ENCODE data around the gene GCGR. TPM values are rescaled to one million over a fixed set of nuclear protein-coding genes. Genes with fewer than 3 reads are reported as not detected.

The GCGR gene
- total and polyA plus RNA-seq, 2 of the 13 experiments (the other 11 are each of a cell fraction or from before 2014, with no cell fraction given), result 0.04 to 0.13 TPM

DNA sequence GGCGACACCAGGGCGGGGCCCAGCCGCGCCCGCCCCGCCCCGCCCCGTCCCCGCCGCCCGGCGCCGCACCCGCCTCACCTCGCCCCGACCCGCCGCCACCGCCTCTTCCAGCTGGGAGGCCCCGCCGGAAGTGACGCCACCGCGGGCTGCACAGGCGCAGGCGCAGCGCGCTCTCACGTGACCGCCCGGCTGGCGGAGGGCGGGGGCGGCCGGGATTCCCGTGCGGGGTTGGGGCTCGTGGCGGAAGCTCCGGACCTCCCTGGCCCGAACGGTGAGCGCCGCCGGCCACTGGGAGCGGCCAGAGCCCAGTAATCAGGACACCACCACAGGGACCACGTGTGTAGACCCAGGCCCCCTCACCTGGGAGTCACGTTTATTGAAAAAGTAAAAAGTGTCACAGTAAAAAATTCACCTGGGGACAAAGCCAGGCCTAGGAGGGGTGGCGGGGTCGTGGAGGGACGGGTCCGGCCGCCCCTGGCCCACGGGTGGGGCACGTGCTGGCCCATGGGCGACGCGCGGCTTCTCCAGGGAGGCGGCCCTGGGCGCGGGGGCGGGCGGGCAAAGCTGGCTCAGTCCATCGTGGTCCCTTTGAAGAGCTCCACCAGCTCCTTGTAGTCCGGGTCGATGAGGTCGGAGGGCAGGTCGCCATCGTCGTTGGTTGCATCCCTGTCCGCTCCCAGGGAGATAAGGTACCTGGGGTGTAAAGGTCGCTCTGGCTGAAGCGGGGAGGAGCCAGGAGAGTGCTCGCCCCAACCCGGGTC lies 29.4 kb downstream of the GCGR start, which contains the start of gene MCRIP1 (continued):
- TF ChIP-seq ATM (IDR thresholded peaks at IDR 0.05; ENCODE audit: borderline replicate concordance) (no peak), MNT (IDR thresholded peaks at IDR 0.05) (peak; percentile 59), SMYD3 (CRISPR knock-in tag; IDR thresholded peaks at IDR 0.05) (peak; percentile 79), RBM22 (optimal IDR thresholded peaks at IDR 0.05; ENCODE audit: low read length) (no peak), ELF4 (CRISPR knock-in tag; IDR thresholded peaks at IDR 0.05; ENCODE audit: borderline replicate concordance) (peak; percentile 61; the same call in 1 of the 2 replicates), ZNF672 (CRISPR knock-in tag; IDR thresholded peaks at IDR 0.05) (0 out of 2 replicates have a peak, but pooled peaks have one; percentile 62), NKX3-1 (CRISPR knock-in tag; IDR thresholded peaks at IDR 0.05) (peak; percentile 90), FOXP4 (CRISPR knock-in tag; IDR thresholded peaks at IDR 0.05) (no peak), SP4 (CRISPR knock-in tag; IDR thresholded peaks at IDR 0.05) (peak; percentile 87), BRD4 (CRISPR knock-in tag; IDR thresholded peaks at IDR 0.05) (peak; percentile 96), ZNF629 (CRISPR knock-in tag; conservative IDR thresholded peaks at IDR 0.05) (peak; percentile 39), ZNF740 (CRISPR knock-in tag; IDR thresholded peaks at IDR 0.05) (0 out of 2 replicates have a peak, but pooled peaks have one; percentile 60), REL (CRISPR knock-in tag; conservative IDR thresholded peaks at IDR 0.05) (peak; percentile 86), ZNF883 (CRISPR knock-in tag; IDR thresholded peaks at IDR 0.05; ENCODE audit: not compliant biosample characterization) (peak; percentile 93), NFKBIZ (CRISPR knock-in tag; IDR thresholded peaks at IDR 0.05) (0 out of 2 replicates have a peak, but pooled peaks have one; percentile 56), ZNF460 (CRISPR knock-in tag; IDR thresholded peaks at IDR 0.05; ENCODE audit: borderline replicate concordance) (no peak; the same call in 1 of the 2 replicates), ZBTB42 (CRISPR knock-in tag; IDR thresholded peaks at IDR 0.05) (peak; percentile 79; the same call in 1 of the 2 replicates)
- TF ChIP-seq, protein P1, sequence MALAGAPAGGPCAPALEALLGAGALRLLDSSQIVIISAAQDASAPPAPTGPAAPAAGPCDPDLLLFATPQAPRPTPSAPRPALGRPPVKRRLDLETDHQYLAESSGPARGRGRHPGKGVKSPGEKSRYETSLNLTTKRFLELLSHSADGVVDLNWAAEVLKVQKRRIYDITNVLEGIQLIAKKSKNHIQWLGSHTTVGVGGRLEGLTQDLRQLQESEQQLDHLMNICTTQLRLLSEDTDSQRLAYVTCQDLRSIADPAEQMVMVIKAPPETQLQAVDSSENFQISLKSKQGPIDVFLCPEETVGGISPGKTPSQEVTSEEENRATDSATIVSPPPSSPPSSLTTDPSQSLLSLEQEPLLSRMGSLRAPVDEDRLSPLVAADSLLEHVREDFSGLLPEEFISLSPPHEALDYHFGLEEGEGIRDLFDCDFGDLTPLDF (CRISPR knock-in tag; IDR thresholded peaks at IDR 0.05), result peak; percentile 79
- TF ChIP-seq, protein P2, sequence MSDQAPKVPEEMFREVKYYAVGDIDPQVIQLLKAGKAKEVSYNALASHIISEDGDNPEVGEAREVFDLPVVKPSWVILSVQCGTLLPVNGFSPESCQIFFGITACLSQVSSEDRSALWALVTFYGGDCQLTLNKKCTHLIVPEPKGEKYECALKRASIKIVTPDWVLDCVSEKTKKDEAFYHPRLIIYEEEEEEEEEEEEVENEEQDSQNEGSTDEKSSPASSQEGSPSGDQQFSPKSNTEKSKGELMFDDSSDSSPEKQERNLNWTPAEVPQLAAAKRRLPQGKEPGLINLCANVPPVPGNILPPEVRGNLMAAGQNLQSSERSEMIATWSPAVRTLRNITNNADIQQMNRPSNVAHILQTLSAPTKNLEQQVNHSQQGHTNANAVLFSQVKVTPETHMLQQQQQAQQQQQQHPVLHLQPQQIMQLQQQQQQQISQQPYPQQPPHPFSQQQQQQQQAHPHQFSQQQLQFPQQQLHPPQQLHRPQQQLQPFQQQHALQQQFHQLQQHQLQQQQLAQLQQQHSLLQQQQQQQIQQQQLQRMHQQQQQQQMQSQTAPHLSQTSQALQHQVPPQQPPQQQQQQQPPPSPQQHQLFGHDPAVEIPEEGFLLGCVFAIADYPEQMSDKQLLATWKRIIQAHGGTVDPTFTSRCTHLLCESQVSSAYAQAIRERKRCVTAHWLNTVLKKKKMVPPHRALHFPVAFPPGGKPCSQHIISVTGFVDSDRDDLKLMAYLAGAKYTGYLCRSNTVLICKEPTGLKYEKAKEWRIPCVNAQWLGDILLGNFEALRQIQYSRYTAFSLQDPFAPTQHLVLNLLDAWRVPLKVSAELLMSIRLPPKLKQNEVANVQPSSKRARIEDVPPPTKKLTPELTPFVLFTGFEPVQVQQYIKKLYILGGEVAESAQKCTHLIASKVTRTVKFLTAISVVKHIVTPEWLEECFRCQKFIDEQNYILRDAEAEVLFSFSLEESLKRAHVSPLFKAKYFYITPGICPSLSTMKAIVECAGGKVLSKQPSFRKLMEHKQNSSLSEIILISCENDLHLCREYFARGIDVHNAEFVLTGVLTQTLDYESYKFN (CRISPR knock-in tag; conservative IDR thresholded peaks at IDR 0.05), result peak; percentile 93

Measured in HepG2 (cell line).